GM10266 (cell line): ENCODE data around the gene SMG5.

Source experiments
- DNase-seq: peaks from one replicate; pipeline ENCODE4 v3.0.0; 2012; ENCODE audit errors: extremely low spot score
- TF ChIP-seq, protein P1 (sequence below): IDR thresholded peaks from 2 replicates; pipeline ENCODE4 v1.5.1; 2012; ENCODE audit warnings: mild to moderate bottlenecking, low read depth; ENCODE audit not compliant: control insufficient read depth, insufficient read depth; ENCODE audit errors: missing control alignments

SMG5 gene

GRCh38 chr1:156289857-156290256, 7.2 kb upstream of the SMG5 start:
- TF ChIP-seq, protein P1, sequence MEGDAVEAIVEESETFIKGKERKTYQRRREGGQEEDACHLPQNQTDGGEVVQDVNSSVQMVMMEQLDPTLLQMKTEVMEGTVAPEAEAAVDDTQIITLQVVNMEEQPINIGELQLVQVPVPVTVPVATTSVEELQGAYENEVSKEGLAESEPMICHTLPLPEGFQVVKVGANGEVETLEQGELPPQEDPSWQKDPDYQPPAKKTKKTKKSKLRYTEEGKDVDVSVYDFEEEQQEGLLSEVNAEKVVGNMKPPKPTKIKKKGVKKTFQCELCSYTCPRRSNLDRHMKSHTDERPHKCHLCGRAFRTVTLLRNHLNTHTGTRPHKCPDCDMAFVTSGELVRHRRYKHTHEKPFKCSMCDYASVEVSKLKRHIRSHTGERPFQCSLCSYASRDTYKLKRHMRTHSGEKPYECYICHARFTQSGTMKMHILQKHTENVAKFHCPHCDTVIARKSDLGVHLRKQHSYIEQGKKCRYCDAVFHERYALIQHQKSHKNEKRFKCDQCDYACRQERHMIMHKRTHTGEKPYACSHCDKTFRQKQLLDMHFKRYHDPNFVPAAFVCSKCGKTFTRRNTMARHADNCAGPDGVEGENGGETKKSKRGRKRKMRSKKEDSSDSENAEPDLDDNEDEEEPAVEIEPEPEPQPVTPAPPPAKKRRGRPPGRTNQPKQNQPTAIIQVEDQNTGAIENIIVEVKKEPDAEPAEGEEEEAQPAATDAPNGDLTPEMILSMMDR: no peak
- no peak for DNase-seq

GRCh38 chr1:156286061-156286460, 3.4 kb upstream of the SMG5 start:
- DNase-seq: no peak
- TF ChIP-seq, protein P1: no peak

GRCh38 chr1:156285437-156285836, 2.8 kb upstream of the SMG5 start:
- DNase-seq: no peak
- TF ChIP-seq, protein P1: no peak

DNA sequence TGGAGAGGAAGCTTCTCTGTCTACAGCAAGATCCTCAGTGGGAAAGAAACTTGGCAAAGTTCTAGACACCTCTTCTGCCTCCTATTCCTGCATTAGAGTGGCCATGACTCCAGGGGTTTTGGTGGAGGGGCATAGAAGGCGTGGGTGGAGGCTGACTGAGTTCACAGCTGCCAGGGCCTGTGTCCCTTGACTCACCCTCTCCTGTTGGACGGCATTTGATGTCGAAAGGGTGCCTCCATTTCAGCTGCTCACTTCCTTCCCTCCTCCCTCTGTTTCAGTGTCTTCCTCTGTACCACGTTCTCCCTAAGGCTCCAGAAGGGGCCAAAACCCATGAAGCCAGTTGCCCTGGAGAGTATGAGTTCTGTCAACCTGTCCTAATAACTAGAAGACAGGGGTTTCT, 2.1 kb upstream of the SMG5 start:
- no peak for DNase-seq
- TF ChIP-seq, protein P1: no peak

- TF ChIP-seq, protein P1: no peak
- DNase-seq: no peak
These were observed 1.5 kb upstream of the SMG5 start, which contains the start of gene TMEM79 for GRCh38 chr1:156284112-156284511. Gene TMEM79, plus strand, starts transcription at chr1:156284325. Its CDS starts 902 bp downstream, at chr1:156285227.

DNA sequence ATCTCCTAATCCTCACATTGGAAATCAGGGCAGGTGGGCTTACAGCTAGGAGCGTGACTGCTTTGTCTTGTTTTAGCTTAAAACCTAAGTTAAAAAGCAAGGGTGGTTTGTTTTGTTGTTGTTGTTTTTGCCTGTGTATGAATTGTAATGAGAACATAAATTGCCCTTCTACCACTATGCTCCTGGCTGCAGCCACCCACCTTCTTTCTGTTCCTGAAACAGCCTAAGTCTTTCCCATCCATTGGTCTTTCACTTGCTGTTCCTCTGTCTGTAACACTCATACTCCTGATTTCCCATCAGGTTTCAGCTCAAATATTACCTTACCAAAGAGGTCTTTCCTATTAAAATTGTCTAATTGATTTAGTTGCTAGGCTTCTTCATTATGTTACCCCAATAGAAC, 896 bp upstream of the SMG5 start:
- TF ChIP-seq, protein P1: no peak
- DNase-seq: no peak

- TF ChIP-seq, protein P1: no peak
- no peak for DNase-seq
These were observed 739 bp downstream of the SMG5 start for GRCh38 chr1:156281693-156282478.
